DND-41 (cell line): ENCODE measurements around the gene DDB1.

Source experiments
- ATAC-seq: fragments of 200-7000 bp; cut with Tn5 transposase; 3 replicates; pipeline ENCODE4 v1.9.1; 2021; ENCODE audit warnings: low read depth; ENCODE audit not compliant: insufficient read depth
- DNase-seq: peaks from one replicate; pipeline ENCODE4 v3.0.0-alpha.2; 2020
- H2AFZ ChIP-seq: 2 replicates; pipeline ENCODE4 v1.6.0; 2012; ENCODE audit warnings: low read depth, low read length
- H3K27ac ChIP-seq: 2 replicates; pipeline ENCODE4 v1.5.1; 2012; ENCODE audit warnings: low read length, inconsistent platforms
- H3K27me3 ChIP-seq: fragments of 200-600 bp; sonication (generic); 2 replicates; pipeline ENCODE4 v1.6.0; 2012; ENCODE audit warnings: low read length, mild to moderate bottlenecking, inconsistent platforms; ENCODE audit not compliant: insufficient read depth, poor library complexity
- H3K36me3 ChIP-seq: 2 replicates; pipeline ENCODE4 v1.5.1; 2012; ENCODE audit warnings: low read length, inconsistent platforms; ENCODE audit not compliant: insufficient read depth
- H3K4me1 ChIP-seq: 2 replicates; pipeline ENCODE4 v1.5.1; 2012; ENCODE audit warnings: mild to moderate bottlenecking, low read length; ENCODE audit not compliant: insufficient read depth
- H3K4me2 ChIP-seq: 2 replicates; pipeline ENCODE4 v1.6.0; 2012; ENCODE audit warnings: mild to moderate bottlenecking, moderate library complexity, low read length, inconsistent platforms; ENCODE audit not compliant: insufficient read depth
- H3K4me3 ChIP-seq, 2 experiments: fragments of 200-600 bp in 1 of 2; shearing (Covaris generic) in 1 of 2; 2 replicates each; pipeline ENCODE4 v1.5.1; 2012 to 2016; ENCODE audit warnings: inconsistent platforms in 2 of 2, low read length in 2 of 2, mild to moderate bottlenecking in 2 of 2, low read depth in 1 of 2, moderate library complexity in 1 of 2
- H3K79me2 ChIP-seq: 2 replicates; pipeline ENCODE4 v1.6.0; 2012; ENCODE audit warnings: low read length, inconsistent platforms; ENCODE audit not compliant: insufficient read depth
- H3K9ac ChIP-seq: 2 replicates; pipeline ENCODE4 v1.6.0; 2012; ENCODE audit warnings: low read depth, mild to moderate bottlenecking, inconsistent platforms, low read length, moderate library complexity
- H3K9me3 ChIP-seq: 2 replicates; pipeline ENCODE4 v1.5.1; 2012; ENCODE audit warnings: low read length, moderate library complexity, mild to moderate bottlenecking, inconsistent platforms; ENCODE audit not compliant: insufficient read depth, severe bottlenecking
- H4K20me1 ChIP-seq: 2 replicates; pipeline ENCODE4 v1.6.0; 2012; ENCODE audit warnings: low read length; ENCODE audit not compliant: insufficient read depth
- CTCF ChIP-seq: IDR thresholded peaks from 2 replicates; pipeline ENCODE4 v1.5.1; 2012; ENCODE audit warnings: borderline replicate concordance, low read length, moderate library complexity, mild to moderate bottlenecking; ENCODE audit not compliant: poor library complexity, severe bottlenecking; ENCODE audit errors: extremely low read depth
- EZH2 ChIP-seq: IDR thresholded peaks from 3 replicates; pipeline ENCODE4 v1.6.1; 2012; ENCODE audit warnings: borderline replicate concordance, low read depth, mild to moderate bottlenecking, moderate library complexity, low read length, inconsistent platforms; ENCODE audit not compliant: severe bottlenecking

The DDB1 gene

GRCh38 chr11:61327669-61328071 is 5.2 kb downstream of the DDB1 start:
- no peak for ATAC-seq
- H3K9me3 ChIP-seq, result no peaks in the 10 kb centered on the region
- H3K27me3 ChIP-seq, result no peaks in the 10 kb centered on the region
- H3K4me1 ChIP-seq, result peaks cover 29% of the 10 kb centered on the region
- no peak overlapping the region for H3K4me3 ChIP-seq
- H4K20me1 ChIP-seq, result peaks cover 34% of the 10 kb centered on the region; the same call in 1 of the 2 replicates
- no peak overlapping the region for H2AFZ ChIP-seq
- no peak for TF ChIP-seq EZH2
- TF ChIP-seq CTCF, result no peak
- no peak overlapping the region for H3K4me2 ChIP-seq
- peaks cover 73% of the 10 kb centered on the region for H3K36me3 ChIP-seq
- peaks cover 74% of the 10 kb centered on the region for H3K79me2 ChIP-seq
- no peak overlapping the region for H3K9ac ChIP-seq
- H3K27ac ChIP-seq, result no peak overlapping the region
- DNase-seq, result no peak

DNA sequence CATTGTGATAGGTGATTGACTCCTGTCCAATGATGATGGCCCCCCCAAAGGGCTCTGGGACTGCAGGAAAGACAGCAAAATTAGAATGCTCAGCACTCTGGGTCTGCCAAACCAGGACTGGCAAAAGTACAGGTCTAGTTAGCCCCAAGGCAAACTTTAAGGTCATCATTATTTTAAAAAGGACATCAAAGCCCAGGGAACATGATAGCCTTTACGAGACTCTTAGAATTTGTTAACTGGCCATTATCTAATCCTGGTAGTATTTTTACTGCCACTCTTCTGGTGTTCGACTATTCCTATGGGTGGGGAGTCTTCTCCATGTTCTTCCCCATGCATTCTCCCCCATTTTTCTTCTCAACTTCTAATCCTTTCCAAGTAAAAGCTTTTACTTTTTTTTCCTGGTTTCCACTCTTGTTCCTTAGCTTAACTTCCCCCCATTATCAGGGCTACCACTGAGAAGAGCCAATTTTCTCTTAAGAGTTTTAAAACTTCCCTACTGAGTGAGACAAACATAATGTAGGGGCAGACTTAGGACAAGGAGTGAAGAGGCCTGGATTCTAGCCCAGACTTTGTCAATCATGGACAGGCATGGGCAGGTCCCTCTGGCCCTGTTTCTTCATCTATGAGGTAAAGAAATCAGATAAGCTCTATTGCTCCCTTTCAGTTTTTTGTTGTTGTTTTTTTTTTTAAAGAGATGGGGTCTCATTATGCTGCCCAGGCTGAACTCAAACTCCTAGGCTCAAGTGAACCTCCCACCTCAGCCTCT is 7.1 kb downstream of the DDB1 start:
- Histone ChIP-seq H3K9me3 (no peaks in the 10 kb centered on the region), H2AFZ (no peak overlapping the region), H3K9ac (no peak overlapping the region), H3K4me3 (no peak overlapping the region), H3K4me1 (peaks cover 15% of the 10 kb centered on the region), H3K27me3 (no peaks in the 10 kb centered on the region), H3K36me3 (peaks cover 91% of the 10 kb centered on the region), H4K20me1 (peaks cover 21% of the 10 kb centered on the region; the same call in 1 of the 2 replicates), H3K79me2 (peaks cover 56% of the 10 kb centered on the region), H3K4me2 (no peak overlapping the region), H3K27ac (no peak overlapping the region)
- TF ChIP-seq EZH2 (no peak), CTCF (no peak)
- DNase-seq (no peak), ATAC-seq (no peak)

DNA sequence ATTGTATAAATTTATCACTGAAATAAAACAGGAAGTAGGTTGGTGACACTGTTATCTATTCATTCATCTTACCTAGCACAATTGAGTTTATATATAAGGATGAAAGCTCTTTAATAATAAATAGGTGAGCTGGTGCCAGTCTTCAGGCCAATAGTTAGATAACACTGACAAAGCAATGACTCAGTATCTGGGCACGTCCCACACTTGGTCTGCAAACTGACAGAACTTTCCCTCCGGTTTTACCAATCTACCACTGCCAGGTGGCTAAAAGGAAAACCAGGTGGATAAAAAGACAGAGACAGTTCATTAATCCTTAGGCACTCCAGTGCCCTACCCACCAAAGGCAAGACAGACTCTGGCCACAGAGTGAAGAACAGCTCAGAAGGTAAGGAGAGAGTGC is 17.6 kb downstream of the DDB1 start:
- peaks cover 90% of the 10 kb centered on the region for H3K36me3 ChIP-seq

More for the DNA sequence above, 17.6 kb downstream of the DDB1 start:
- H3K4me2 ChIP-seq, result no peak overlapping the region
- H3K9ac ChIP-seq, result no peak overlapping the region
- H3K27ac ChIP-seq, result no peak overlapping the region
- no peak overlapping the region for H3K4me3 ChIP-seq
- H3K27me3 ChIP-seq, result no peaks in the 10 kb centered on the region
- no peaks in the 10 kb centered on the region for H3K9me3 ChIP-seq
- ATAC-seq (no peak), DNase-seq (no peak)
- H3K4me1 ChIP-seq, result no peaks in the 10 kb centered on the region
- no peaks in the 10 kb centered on the region for H3K79me2 ChIP-seq
- TF ChIP-seq CTCF (no peak), EZH2 (no peak)
- no peak overlapping the region for H2AFZ ChIP-seq
- peaks cover 6% of the 10 kb centered on the region; the same call in 1 of the 2 replicates for H4K20me1 ChIP-seq
